Pancreas (tissue), 10 donors: ENCODE results near the gene MBD4. TPM values are rescaled to one million over a fixed set of nuclear protein-coding genes. Genes with fewer than 3 reads are reported as not detected.
"Not testable (repeated sequence)": the region's sequence is repeated elsewhere in the genome, so short reads cannot be mapped to it uniquely, and the experiment has no call there.

Experiments used
- ATAC-seq, 4 donors: fragments of 200-7000 bp; cut with Tn5 transposase; one replicate each; pipeline versions ENCODE4 v1.8.0 to v1.9.1; 2020; ENCODE audit warnings: mild to moderate bottlenecking in 4 of 4, moderate library complexity in 4 of 4
- DNase-seq, 6 donors: peaks; one replicate each; pipeline ENCODE4 v3.0.0-alpha.2; 2020
- FAIRE-seq: peaks from 2 replicates; lab custom pipeline; 2012; peaks lifted over from hg19 to GRCh38; lab: Jason Lieb, UNC
- H3K27ac ChIP-seq, 4 donors: fragments of 200-600 bp; sonication (generic); 1 replicate in 3 of 4; 2 replicates in 1 of 4; pipeline versions ENCODE4 v1.5.0 to v1.8.0; 2020
- H3K27me3 ChIP-seq, 4 donors: fragments of 200-600 bp; one replicate each; pipeline ENCODE4 v1.8.0; 2021
- H3K36me3 ChIP-seq, 3 donors: fragments of 200-600 bp; sonication (generic) in 1 of 3; one replicate each; pipeline versions ENCODE4 v1.5.0 to v1.8.0; 2020 to 2021
- H3K4me1 ChIP-seq, 3 donors: fragments of 200-600 bp; one replicate each; pipeline ENCODE4 v1.8.0; 2021
- H3K4me3 ChIP-seq, 4 donors: fragments of 200-600 bp; sonication (generic) in 2 of 4; one replicate each; pipeline versions ENCODE4 v1.5.0 to v1.8.0; 2020 to 2021
- H3K9me3 ChIP-seq, 4 donors: fragments of 200-600 bp; one replicate each; pipeline ENCODE4 v1.8.0; 2021
- CTCF ChIP-seq, 4 donors: fragments of 200-600 bp; sonication (generic) in 3 of 4; IDR thresholded peaks; one replicate each; pipeline versions ENCODE4 v1.5.0 to v1.8.0; 2021; ENCODE audit warnings: antibody characterized with exemption in 4 of 4
- WGBS, 2 donors: extraction: QIAGEN DNeasy Blood & Tissue Kit; methylation state at CpG; one replicate each; pipeline ENCODE4 v1.1.7; 2013; 5-methylcytosine and 5-hydroxymethylcytosine counted together
- intact Hi-C, 3 donors: fragments of 100-400 bp; cut with DNase I; formaldehyde crosslinking; loops; one replicate each; pipeline versions ENCODE4 v1.11.1 to v1.14.2; 2022
- polyA plus RNA-seq, 2 donors: library from polyadenylated mRNA; stranded (reverse); fragments of 200-250 nt; gene quantifications; one replicate each; pipeline ENCODE4 v1.2.3, GENCODE V29; 2013
- total RNA-seq, 6 donors: library from RNA; stranded (reverse); fragmentation: NEBNext Ultra II Directional in 4 of 6; extraction: Animal tissue kit (Norgen Biotek cat#: 25700) in 4 of 6; gene quantifications; one replicate each; pipeline versions ENCODE4 v1.2.1 to v1.2.4, GENCODE V29; 2021 to 2023
- donor health status: healthy with polysubstance abuse.
- donor health status: DM: no; HTN: no; CAD: no; lungs with moderate emphysema.
- donor health status: DM: no; HTN: no; CAD: no.
- donor health status: control.
- donor health status: control.
- donor health status: Bipolar disorder and iron deficiency.
- donor health status: DM: yes; HTN: yes; CAD: no.
- donor health status: DM: no; HTN: no; CAD: no.
- donor health status: DM: no; HTN: no; CAD: no.
- donor health status: DM: yes; HTN: yes; CAD: no.

MBD4 gene
- total and polyA plus RNA-seq, 8 donors = 8.4 to 19.7 (median 15.0) TPM

- Histone ChIP-seq H3K27ac (no peak overlapping the region), H3K4me3 (no peak overlapping the region), H3K27me3 (no peaks in the 10 kb centered on the region), H3K9me3 (no peaks in the 10 kb centered on the region), H3K4me1 (peaks cover 5 to 7% (median 6%) of the 10 kb centered on the region in 3 donors), H3K36me3 (no peaks in the 10 kb centered on the region)
- 83 to 93% methylated on average over 4 of the region's 4 CpGs for WGBS, 2 donors
- TF ChIP-seq CTCF (IDR thresholded peaks at IDR 0.05) = no peak
- intact Hi-C loops = no loop called here
- ATAC-seq (no peak), FAIRE-seq (no peak), DNase-seq (no peak)
Measured at GRCh38 chr3:129402616-129403015, 37.1 kb downstream of the MBD4 start.

- Histone ChIP-seq H3K4me1 (peaks cover 5 to 9% (median 6%) of the 10 kb centered on the region in 3 donors), H3K4me3 (no peak overlapping the region), H3K36me3 (no peaks in the 10 kb centered on the region), H3K27me3 (no peaks in the 10 kb centered on the region), H3K27ac (no peak overlapping the region), H3K9me3 (no peaks in the 10 kb centered on the region)
- no peak for DNase-seq
- no peak for ATAC-seq
- FAIRE-seq = no peak
- intact Hi-C loops = no loop called here
- TF ChIP-seq CTCF (IDR thresholded peaks at IDR 0.05) = no peak
- 65 to 74% methylated on average over 7 of the region's 7 CpGs for WGBS, 2 donors
Measured at GRCh38 chr3:129402210-129402609, 37.5 kb downstream of the MBD4 start.

- H3K27ac ChIP-seq = peak overlapping the region; percentile 55 to 94 (median 90)
- peak in 3 of 4 donors; percentile 4 to 33 (median 25) for ATAC-seq
Measured at GRCh38 chr3:129399895-129400357, 39.8 kb downstream of the MBD4 start.

GRCh38 chr3:129399145-129399894 is 40.4 kb downstream of the MBD4 start:
- H3K27ac ChIP-seq = peak overlapping the region; percentile 55 to 94 (median 90)
- FAIRE-seq (peak; percentile 86), ATAC-seq (peak; percentile 92 to 96 (median 96)), DNase-seq (peak; percentile 58 to 87 (median 84))
- no peaks in the 10 kb centered on the region for H3K36me3 ChIP-seq
- no peaks in the 10 kb centered on the region for H3K27me3 ChIP-seq
- peaks cover 5 to 9% (median 6%) of the 10 kb centered on the region in 3 donors for H3K4me1 ChIP-seq
- no peaks in the 10 kb centered on the region for H3K9me3 ChIP-seq
- peak; percentile 44 to 83 (median 68) for TF ChIP-seq CTCF (IDR thresholded peaks at IDR 0.05)
- intact Hi-C loops = no loop called here
- WGBS, 2 donors = 0 to 1% methylated on average over 25 of the region's 25 CpGs
- H3K4me3 ChIP-seq = peak overlapping the region; percentile 66 to 90 (median 75)

More at GRCh38 chr3:129399895-129400357, 39.8 kb downstream of the MBD4 start:
- Histone ChIP-seq H3K4me1 (peaks cover 5 to 9% (median 6%) of the 10 kb centered on the region in 3 donors), H3K27me3 (no peaks in the 10 kb centered on the region), H3K9me3 (no peaks in the 10 kb centered on the region), H3K36me3 (no peaks in the 10 kb centered on the region), H3K4me3 (peak overlapping the region in 3 of 4 donors; percentile 66 to 90 (median 67))
- intact Hi-C loops = no loop called here
- FAIRE-seq = no peak
- WGBS, 2 donors = 46 to 48% methylated on average over 8 of the region's 8 CpGs
- no peak for TF ChIP-seq CTCF (IDR thresholded peaks at IDR 0.05)
- DNase-seq = peak in 1 of 6 donors; percentile 28

- Histone ChIP-seq H3K27me3 (no peaks in the 10 kb centered on the region), H3K4me1 (peaks cover 5 to 9% (median 6%) of the 10 kb centered on the region in 3 donors), H3K4me3 (peak overlapping the region; percentile 66 to 90 (median 75)), H3K27ac (peak overlapping the region; percentile 55 to 94 (median 90)), H3K36me3 (no peaks in the 10 kb centered on the region), H3K9me3 (no peaks in the 10 kb centered on the region)
- intact Hi-C loops = no loop called here
- FAIRE-seq = no peak
- peak in 1 of 6 donors; percentile 58 for DNase-seq
- 0% methylated on average over 18 of the region's 18 CpGs for WGBS, 2 donors
- TF ChIP-seq CTCF (IDR thresholded peaks at IDR 0.05) = no peak
- peak; percentile 26 to 54 (median 52) for ATAC-seq
Measured at GRCh38 chr3:129398803-129399144, 41.0 kb downstream of the MBD4 start.

GRCh38 chr3:129393760-129394564 is 45.8 kb downstream of the MBD4 start:
- H3K4me3 ChIP-seq, H3K27ac ChIP-seq, H3K27me3 ChIP-seq, H3K4me1 ChIP-seq, ATAC-seq, H3K9me3 ChIP-seq, FAIRE-seq, DNase-seq, intact Hi-C loops: not testable (repeated sequence)
- WGBS, 2 donors = 89 to 90% methylated on average over 9 to 13 of the region's 17 CpGs
- H3K36me3 ChIP-seq = peaks cover 0 to 23% (median 5%) of the 10 kb centered on the region in 3 donors
